CD4-positive, alpha-beta T cell treated with Interleukin-1 beta for 1 hour (primary cell): Measurements from ENCODE around the gene CAV1.
A peak's percentile ranks its signal among the peaks of the same experiment; 100 is the strongest.
"Not testable (repeated sequence)": the region's sequence is repeated elsewhere in the genome, so short reads cannot be mapped to it uniquely, and the experiment has no call there.

ENCODE experiments used
- DNase-seq, 2 donors: peaks; one replicate each; pipeline ENCODE4 v3.0.0-alpha.2; 2020 to 2022

CAV1 gene

GRCh38 chr7:116583653-116584052 lies 58.8 kb downstream of the CAV1 start:
- DNase-seq = no peak

- DNase-seq = no peak
Measured at GRCh38 chr7:116584721-116585120, 59.9 kb downstream of the CAV1 start.

- no peak for DNase-seq
Measured at GRCh38 chr7:116585392-116585791, 60.6 kb downstream of the CAV1 start.

- DNase-seq = no peak
Measured at GRCh38 chr7:116585967-116586366, 61.1 kb downstream of the CAV1 start.

- DNase-seq = not testable (repeated sequence)
Measured at GRCh38 chr7:116587200-116587599, 62.4 kb downstream of the CAV1 start.

- no peak for DNase-seq
Measured at GRCh38 chr7:116588225-116588624, 63.4 kb downstream of the CAV1 start.

GRCh38 chr7:116588641-116589594 lies 64.1 kb downstream of the CAV1 start:
- peak in 1 of 2 donors; percentile 42 for DNase-seq

- DNase-seq = peak in 1 of 2 donors; percentile 17
Measured at GRCh38 chr7:116591202-116592040, 66.6 kb downstream of the CAV1 start.

GRCh38 chr7:116592041-116592355 lies 67.2 kb downstream of the CAV1 start:
- DNase-seq = no peak

- DNase-seq = no peak
Measured at GRCh38 chr7:116592445-116592844, 67.6 kb downstream of the CAV1 start.

- DNase-seq = no peak
Measured at GRCh38 chr7:116593359-116594075, 68.7 kb downstream of the CAV1 start.

GRCh38 chr7:116595063-116595462 lies 70.2 kb downstream of the CAV1 start:
- no peak for DNase-seq

- DNase-seq = no peak
Measured at GRCh38 chr7:116597384-116597783, 72.5 kb downstream of the CAV1 start.

GRCh38 chr7:116598278-116598677 lies 73.4 kb downstream of the CAV1 start:
- no peak for DNase-seq

- no peak for DNase-seq
Measured at GRCh38 chr7:116598861-116599260, 74.0 kb downstream of the CAV1 start.

- DNase-seq = no peak
Measured at GRCh38 chr7:116601426-116601825, 76.6 kb downstream of the CAV1 start.

GRCh38 chr7:116607299-116607698 lies 82.5 kb downstream of the CAV1 start:
- no peak for DNase-seq

- DNase-seq = no peak
Measured at GRCh38 chr7:116610210-116610609, 85.4 kb downstream of the CAV1 start.

GRCh38 chr7:116610721-116611120 lies 85.9 kb downstream of the CAV1 start:
- DNase-seq = no peak
